ENCODE data around the gene UIMC1.
A peak's percentile ranks its signal among the peaks of the same experiment; 100 is the strongest.
"Not testable (repeated sequence)": the region's sequence is repeated elsewhere in the genome, so short reads cannot be mapped to it uniquely, and the experiment has no call there.

Gene UIMC1

DNA sequence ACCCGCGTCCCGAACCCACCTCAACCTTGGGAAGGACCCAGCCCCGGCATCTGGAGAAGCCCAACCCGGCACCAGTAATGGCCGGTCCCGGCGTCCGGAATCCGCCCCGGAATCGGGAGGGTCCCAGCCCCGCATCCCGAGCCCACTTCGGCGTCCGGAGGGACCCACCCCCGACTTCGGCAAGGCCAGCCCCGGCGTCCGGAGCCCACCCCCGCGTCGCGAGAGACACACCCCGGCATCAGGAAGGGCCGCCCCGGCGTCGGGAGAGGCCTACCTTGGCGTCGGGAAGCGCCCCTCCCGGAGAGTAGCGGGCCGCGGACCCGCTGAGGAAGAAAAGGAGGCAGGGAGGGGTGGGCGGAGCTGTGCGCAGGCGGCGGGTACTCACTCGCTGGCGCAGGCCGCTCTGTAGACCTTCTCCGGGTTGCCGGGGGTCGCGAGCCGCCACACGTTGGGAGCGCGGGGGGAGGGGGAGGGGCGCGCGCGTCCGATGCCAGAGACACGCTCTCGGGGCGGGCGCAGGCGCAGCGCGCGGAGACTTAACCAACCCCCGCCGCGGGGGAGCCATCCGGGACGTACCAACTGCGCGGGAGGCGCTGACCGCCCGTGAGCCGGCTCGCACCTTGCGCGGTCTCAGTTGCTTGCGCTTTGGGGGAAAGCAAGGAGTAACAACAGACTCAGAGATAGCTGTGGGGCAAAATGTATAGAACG is at the start of gene UIMC1:
Gene UIMC1, minus strand, starts transcription at position 515 of the 708 bp plus-strand sequence. CDS start 24,164 bp downstream, outside the sequence.
- DNase-seq (ENCODE audit: low read depth): peak; percentile 96

DNA sequence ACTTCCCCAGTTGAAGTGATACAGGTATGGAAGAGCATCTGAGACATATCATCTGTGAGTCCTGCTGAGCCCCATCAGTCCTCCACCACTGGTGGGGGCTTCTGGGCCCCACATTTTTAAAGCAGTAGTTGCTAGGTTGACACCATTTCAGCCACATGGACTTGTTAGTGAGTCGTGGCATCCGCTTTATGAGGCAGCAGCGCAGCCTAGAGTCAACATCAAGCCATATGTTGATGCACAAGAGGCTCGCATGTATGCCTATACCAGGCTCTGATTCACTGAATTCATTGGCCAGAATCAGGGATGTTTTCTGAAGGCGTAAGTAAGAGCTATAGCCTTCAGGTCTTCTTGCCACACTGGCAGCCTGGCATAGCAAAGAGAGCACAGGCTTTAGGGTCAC is 42.7 kb upstream of the UIMC1 start:
- no peaks in the 10 kb centered on the region for H3K4me1 ChIP-seq (ENCODE audit: control insufficient read depth, insufficient read depth, low read length)
- H3K4me3 ChIP-seq (ENCODE audit: low read length): no peak overlapping the region
- H3K9me3 ChIP-seq (ENCODE audit: control insufficient read depth, low read length): no peaks in the 10 kb centered on the region
- H3K9ac ChIP-seq (ENCODE audit: low read length): no peak overlapping the region
- DNase-seq (ENCODE audit: low read depth): no peak
- no peaks in the 10 kb centered on the region for H3K27me3 ChIP-seq (replicated peaks; ENCODE audit: control insufficient read depth, insufficient read depth, low read length)
- H3K36me3 ChIP-seq (ENCODE audit: control insufficient read depth, insufficient read depth, low read length, severe bottlenecking): peaks cover 60% of the 10 kb centered on the region

More for the DNA sequence above, at the start of gene UIMC1:
- Histone ChIP-seq H3K9me3 (ENCODE audit: control insufficient read depth, low read length) (no peaks in the 10 kb centered on the region), H3K4me3 (ENCODE audit: low read length) (peak within 1 kb of the TSS; percentile 91), H3K9ac (ENCODE audit: low read length) (peak within 1 kb of the TSS; percentile 91), H3K27me3 (replicated peaks; ENCODE audit: control insufficient read depth, insufficient read depth, low read length) (no peaks in the 10 kb centered on the region), H3K36me3 (ENCODE audit: control insufficient read depth, insufficient read depth, low read length, severe bottlenecking) (no peaks in the 10 kb centered on the region), H3K4me1 (ENCODE audit: control insufficient read depth, insufficient read depth, low read length) (peaks cover 15% of the 10 kb centered on the region)

DNA sequence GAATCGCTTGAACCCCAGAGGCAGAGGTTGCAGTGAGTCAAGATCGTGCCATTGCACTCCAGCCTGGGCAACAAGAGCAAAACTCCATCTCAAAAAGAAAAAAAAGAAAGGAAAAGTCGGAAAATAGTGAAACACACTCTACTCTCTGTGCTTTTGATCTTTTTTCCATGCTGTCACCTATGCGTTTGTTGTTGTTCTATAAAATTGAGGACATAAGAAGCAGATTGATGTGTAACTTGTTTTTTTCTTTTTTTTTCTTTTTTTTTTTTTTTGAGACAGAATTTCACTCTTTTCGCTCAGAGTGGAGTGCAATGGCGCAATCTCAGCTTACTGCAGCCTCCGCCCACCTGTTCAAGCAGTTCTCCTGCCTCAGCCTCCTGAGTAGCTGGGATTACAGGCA is 42.0 kb upstream of the UIMC1 start:
- H3K27me3 ChIP-seq (replicated peaks; ENCODE audit: control insufficient read depth, insufficient read depth, low read length); H3K9ac ChIP-seq (ENCODE audit: low read length); H3K4me3 ChIP-seq (ENCODE audit: low read length); H3K4me1 ChIP-seq (ENCODE audit: control insufficient read depth, insufficient read depth, low read length); H3K9me3 ChIP-seq (ENCODE audit: control insufficient read depth, low read length); DNase-seq (ENCODE audit: low read depth): not testable (repeated sequence)
- H3K36me3 ChIP-seq (ENCODE audit: control insufficient read depth, insufficient read depth, low read length, severe bottlenecking): peaks cover 67% of the 10 kb centered on the region

DNA sequence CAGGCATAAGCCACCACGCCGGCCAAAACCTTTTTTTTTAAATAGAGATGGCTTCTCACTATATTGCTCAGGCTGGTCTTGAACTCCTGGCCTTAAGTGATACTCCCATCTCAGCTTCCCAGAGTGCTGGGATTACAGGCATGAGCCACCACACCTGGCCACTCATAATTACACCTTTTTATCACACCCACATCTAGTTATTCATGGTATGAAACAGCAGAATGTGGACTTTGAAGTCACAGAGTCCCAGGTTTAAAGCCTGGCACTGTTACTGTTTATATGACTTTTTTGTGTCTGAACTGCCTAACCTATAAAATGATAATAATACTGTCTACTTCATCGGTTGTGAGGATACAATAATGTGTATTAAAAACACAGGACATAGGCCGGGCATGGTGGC is 39.1 kb upstream of the UIMC1 start:
- Histone ChIP-seq H3K9me3 (ENCODE audit: control insufficient read depth, low read length) (no peaks in the 10 kb centered on the region), H3K27me3 (replicated peaks; ENCODE audit: control insufficient read depth, insufficient read depth, low read length) (no peaks in the 10 kb centered on the region), H3K4me3 (ENCODE audit: low read length) (no peak overlapping the region), H3K36me3 (ENCODE audit: control insufficient read depth, insufficient read depth, low read length, severe bottlenecking) (peaks cover 70% of the 10 kb centered on the region), H3K9ac (ENCODE audit: low read length) (no peak overlapping the region), H3K4me1 (ENCODE audit: control insufficient read depth, insufficient read depth, low read length) (peaks cover 12% of the 10 kb centered on the region)
- no peak for DNase-seq (ENCODE audit: low read depth)

DNA sequence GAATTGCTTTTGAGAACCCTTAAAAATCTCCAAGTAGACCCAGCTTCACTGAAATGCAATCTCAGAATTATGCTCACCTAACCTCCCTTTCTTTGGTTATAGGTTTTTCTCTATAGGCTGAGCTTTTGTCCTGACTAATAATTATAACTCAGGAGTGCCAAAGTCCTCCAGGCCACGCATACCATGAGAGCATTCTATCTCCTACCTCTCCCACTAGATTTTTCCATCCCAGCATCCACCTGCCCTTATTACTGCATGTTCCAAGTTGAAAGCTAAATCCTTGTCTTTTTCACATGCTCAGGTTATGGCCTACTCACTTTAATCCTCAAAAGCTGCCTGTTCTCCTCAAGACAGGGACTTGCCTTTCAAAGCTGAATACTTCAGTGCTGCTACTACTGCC is 38.1 kb upstream of the UIMC1 start:
- H3K4me3 ChIP-seq (ENCODE audit: low read length): no peak overlapping the region
- H3K36me3 ChIP-seq (ENCODE audit: control insufficient read depth, insufficient read depth, low read length, severe bottlenecking): peaks cover 66% of the 10 kb centered on the region
- no peak overlapping the region for H3K9ac ChIP-seq (ENCODE audit: low read length)
- peaks cover 13% of the 10 kb centered on the region for H3K4me1 ChIP-seq (ENCODE audit: control insufficient read depth, insufficient read depth, low read length)
- H3K27me3 ChIP-seq (replicated peaks; ENCODE audit: control insufficient read depth, insufficient read depth, low read length): no peaks in the 10 kb centered on the region
- H3K9me3 ChIP-seq (ENCODE audit: control insufficient read depth, low read length): no peaks in the 10 kb centered on the region
- no peak for DNase-seq (ENCODE audit: low read depth)

DNA sequence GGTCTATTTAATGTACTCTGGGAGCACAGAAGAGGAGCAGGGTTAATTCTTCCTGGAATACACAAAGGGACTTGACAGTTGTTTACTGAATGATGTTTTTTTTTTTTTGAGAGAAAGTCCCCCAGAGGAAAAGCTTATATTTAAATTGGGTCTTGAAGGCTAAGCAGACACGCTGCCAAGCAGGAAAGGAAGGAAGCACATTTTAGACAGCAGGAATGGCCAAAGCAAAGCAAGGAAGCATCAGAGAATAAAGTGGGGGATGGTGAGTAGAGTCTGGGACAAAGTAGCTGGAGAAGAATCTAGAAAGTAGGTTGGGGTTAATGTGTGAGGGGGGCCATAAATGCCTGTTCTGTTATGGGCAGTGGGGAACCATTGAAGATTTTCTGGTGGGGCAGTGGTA is 37.4 kb upstream of the UIMC1 start:
- H3K36me3 ChIP-seq (ENCODE audit: control insufficient read depth, insufficient read depth, low read length, severe bottlenecking): peaks cover 60% of the 10 kb centered on the region
- H3K9ac ChIP-seq (ENCODE audit: low read length): no peak overlapping the region
- H3K4me3 ChIP-seq (ENCODE audit: low read length): no peak overlapping the region

DNA sequence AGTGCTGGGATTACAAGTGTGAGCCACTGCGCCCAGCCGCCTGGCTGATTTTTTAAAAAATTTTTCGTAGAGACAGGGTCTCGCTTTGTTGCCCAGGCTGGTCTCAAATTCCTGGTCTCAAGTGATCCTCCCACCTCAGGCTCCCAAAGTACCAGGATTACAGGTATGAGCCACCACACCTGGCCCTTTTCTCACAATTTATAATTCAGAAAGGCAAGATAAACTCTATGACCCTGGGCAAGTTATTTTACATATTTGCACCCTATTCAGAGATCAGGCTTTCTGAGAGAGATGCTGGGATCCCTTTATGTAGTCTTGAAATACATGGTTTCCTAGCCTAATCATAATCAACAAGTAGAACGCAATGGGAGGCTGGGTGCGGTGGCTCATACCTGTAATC is 36.5 kb upstream of the UIMC1 start:
- DNase-seq (ENCODE audit: low read depth): no peak
- Histone ChIP-seq H3K9me3 (ENCODE audit: control insufficient read depth, low read length) (no peaks in the 10 kb centered on the region), H3K4me3 (ENCODE audit: low read length) (no peak overlapping the region), H3K36me3 (ENCODE audit: control insufficient read depth, insufficient read depth, low read length, severe bottlenecking) (peaks cover 57% of the 10 kb centered on the region), H3K27me3 (replicated peaks; ENCODE audit: control insufficient read depth, insufficient read depth, low read length) (no peaks in the 10 kb centered on the region), H3K4me1 (ENCODE audit: control insufficient read depth, insufficient read depth, low read length) (peaks cover 13% of the 10 kb centered on the region), H3K9ac (ENCODE audit: low read length) (no peak overlapping the region)

More for the DNA sequence above, 37.4 kb upstream of the UIMC1 start:
- Histone ChIP-seq H3K27me3 (replicated peaks; ENCODE audit: control insufficient read depth, insufficient read depth, low read length) (no peaks in the 10 kb centered on the region), H3K4me1 (ENCODE audit: control insufficient read depth, insufficient read depth, low read length) (peaks cover 13% of the 10 kb centered on the region), H3K9me3 (ENCODE audit: control insufficient read depth, low read length) (no peaks in the 10 kb centered on the region)
- no peak for DNase-seq (ENCODE audit: low read depth)

DNA sequence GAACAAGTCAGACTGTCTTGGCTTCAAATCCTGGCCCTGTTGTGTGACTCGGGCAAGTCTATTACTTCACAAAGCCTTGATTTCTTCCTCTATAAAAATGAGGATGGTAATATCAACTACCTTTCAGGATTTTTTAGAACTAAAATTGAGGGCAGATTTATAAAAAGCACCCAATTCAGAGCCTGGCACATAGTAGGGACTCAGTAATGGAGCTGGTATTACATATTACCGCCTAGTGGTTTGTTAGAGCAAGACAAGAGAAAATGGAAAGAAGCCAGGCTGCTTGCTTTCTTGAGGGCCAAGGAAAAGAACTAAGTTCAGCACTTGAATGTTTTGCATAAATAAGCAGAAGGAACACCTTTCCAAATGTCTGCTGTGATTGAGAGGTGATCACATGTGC is 35.4 kb upstream of the UIMC1 start:
- no peak for DNase-seq (ENCODE audit: low read depth)
- Histone ChIP-seq H3K27me3 (replicated peaks; ENCODE audit: control insufficient read depth, insufficient read depth, low read length) (no peaks in the 10 kb centered on the region), H3K9me3 (ENCODE audit: control insufficient read depth, low read length) (no peaks in the 10 kb centered on the region), H3K4me1 (ENCODE audit: control insufficient read depth, insufficient read depth, low read length) (peaks cover 13% of the 10 kb centered on the region), H3K9ac (ENCODE audit: low read length) (no peak overlapping the region), H3K4me3 (ENCODE audit: low read length) (no peak overlapping the region), H3K36me3 (ENCODE audit: control insufficient read depth, insufficient read depth, low read length, severe bottlenecking) (peaks cover 49% of the 10 kb centered on the region)

DNA sequence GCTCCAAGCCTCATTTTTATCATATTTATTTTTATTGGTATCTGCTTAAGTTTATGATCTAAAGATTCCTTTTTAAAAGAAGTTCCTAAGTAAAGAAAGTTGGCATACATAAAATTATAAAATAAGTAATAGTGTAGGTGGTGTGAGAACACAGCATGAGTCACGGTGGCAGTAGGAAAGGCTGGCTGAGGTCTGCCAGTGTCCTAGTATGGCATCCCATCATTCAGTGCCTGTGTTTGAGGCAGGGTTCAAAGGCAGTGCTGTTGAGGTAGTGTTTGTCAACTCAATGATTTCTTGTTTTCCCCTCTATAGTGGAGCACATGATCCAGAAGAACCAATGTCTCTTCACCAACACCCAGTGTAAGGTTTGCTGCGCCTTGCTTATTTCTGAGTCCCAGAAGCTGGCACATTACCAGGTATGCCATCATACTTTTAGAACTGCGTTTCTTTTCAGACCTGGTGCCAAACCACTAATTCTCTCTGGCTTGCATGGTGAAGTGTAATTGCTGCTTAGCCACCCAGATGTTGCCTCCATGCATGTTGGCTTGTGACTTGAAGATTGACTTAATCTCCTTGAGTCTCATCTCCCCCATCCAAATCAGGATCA is 34.3 kb upstream of the UIMC1 start:
- H3K27me3 ChIP-seq (replicated peaks; ENCODE audit: control insufficient read depth, insufficient read depth, low read length): no peaks in the 10 kb centered on the region
- no peak overlapping the region for H3K9ac ChIP-seq (ENCODE audit: low read length)
- DNase-seq (ENCODE audit: low read depth): peak; percentile 65
- no peaks in the 10 kb centered on the region for H3K9me3 ChIP-seq (ENCODE audit: control insufficient read depth, low read length)
- no peak overlapping the region for H3K4me3 ChIP-seq (ENCODE audit: low read length)
- peaks cover 42% of the 10 kb centered on the region for H3K36me3 ChIP-seq (ENCODE audit: control insufficient read depth, insufficient read depth, low read length, severe bottlenecking)
- H3K4me1 ChIP-seq (ENCODE audit: control insufficient read depth, insufficient read depth, low read length): peaks cover 13% of the 10 kb centered on the region

DNA sequence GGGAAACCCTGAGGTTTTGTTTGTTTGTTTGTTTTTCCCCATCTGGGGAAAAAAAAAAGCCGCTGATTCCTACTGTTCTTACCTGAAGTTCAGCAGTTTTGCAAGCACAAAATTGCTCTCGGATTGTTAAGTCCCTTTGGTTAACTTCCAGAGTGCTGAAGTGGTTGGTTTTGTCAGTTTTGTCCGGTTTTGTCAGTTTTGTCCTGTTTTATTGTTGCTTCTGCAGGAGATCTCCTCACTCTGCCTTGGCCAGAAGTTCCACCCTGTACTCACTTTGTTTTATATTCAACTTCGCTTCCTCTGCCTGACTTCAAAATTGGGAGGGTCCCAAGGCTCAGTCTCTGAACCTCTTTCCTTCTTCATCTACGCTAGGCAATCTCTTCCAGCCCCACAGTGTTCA is 30.3 kb upstream of the UIMC1 start:
- Histone ChIP-seq H3K9me3 (ENCODE audit: control insufficient read depth, low read length) (no peaks in the 10 kb centered on the region), H3K27me3 (replicated peaks; ENCODE audit: control insufficient read depth, insufficient read depth, low read length) (no peaks in the 10 kb centered on the region), H3K9ac (ENCODE audit: low read length) (no peak overlapping the region), H3K36me3 (ENCODE audit: control insufficient read depth, insufficient read depth, low read length, severe bottlenecking) (peaks cover 12% of the 10 kb centered on the region), H3K4me3 (ENCODE audit: low read length) (no peak overlapping the region), H3K4me1 (ENCODE audit: control insufficient read depth, insufficient read depth, low read length) (peaks cover 13% of the 10 kb centered on the region)
- no peak for DNase-seq (ENCODE audit: low read depth)

DNA sequence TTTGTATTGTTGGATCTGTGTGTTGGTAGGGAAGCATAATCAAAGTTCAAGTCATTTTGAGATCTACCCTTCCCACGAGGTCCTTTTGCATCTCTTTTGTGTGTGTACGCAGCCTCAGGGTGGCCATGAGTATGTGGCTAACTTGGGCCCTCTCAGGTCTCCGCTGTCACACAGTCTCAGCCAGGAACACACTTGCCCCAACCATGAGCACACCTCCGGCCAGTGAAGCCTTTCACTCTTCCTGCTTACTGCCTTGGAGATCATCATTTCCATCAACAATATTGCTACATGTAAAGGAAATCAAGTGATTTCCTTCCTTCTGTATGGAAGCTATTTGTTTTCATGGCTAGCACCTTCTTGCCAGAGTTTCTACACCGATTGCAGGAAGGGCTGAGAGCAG is 29.9 kb upstream of the UIMC1 start:
- Histone ChIP-seq H3K9me3 (ENCODE audit: control insufficient read depth, low read length) (no peaks in the 10 kb centered on the region), H3K36me3 (ENCODE audit: control insufficient read depth, insufficient read depth, low read length, severe bottlenecking) (peaks cover 7% of the 10 kb centered on the region)
- no peak for DNase-seq (ENCODE audit: low read depth)

More for the DNA sequence above, 29.9 kb upstream of the UIMC1 start:
- Histone ChIP-seq H3K4me1 (ENCODE audit: control insufficient read depth, insufficient read depth, low read length) (peaks cover 10% of the 10 kb centered on the region), H3K9ac (ENCODE audit: low read length) (no peak overlapping the region), H3K27me3 (replicated peaks; ENCODE audit: control insufficient read depth, insufficient read depth, low read length) (no peaks in the 10 kb centered on the region), H3K4me3 (ENCODE audit: low read length) (no peak overlapping the region)

Data from adipocyte (in vitro differentiated cells).